Prostate gland (tissue), 2 donors: ENCODE measurements around the gene M6PR. TPM values are rescaled to one million over a fixed set of nuclear protein-coding genes. Genes with fewer than 3 reads are reported as not detected.

Experiments used
- DNase-seq: peaks from one replicate; pipeline ENCODE4 v3.0.0-alpha.2; 2019; ENCODE audit warnings: low spot score
- H3K27ac ChIP-seq, 2 donors: fragments of 200-600 bp; sonication (generic); 2 replicates each; pipeline ENCODE4 v1.5.1; 2017 to 2019
- H3K27me3 ChIP-seq: fragments of 200-600 bp; sonication (generic); replicated peaks from 2 replicates; pipeline ENCODE4 v1.5.1; 2019; ENCODE audit not compliant: insufficient read depth
- H3K36me3 ChIP-seq, 2 donors: fragments of 200-600 bp; sonication (generic); 1 replicate in 1 of 2; 2 replicates in 1 of 2; pipeline versions ENCODE4 v1.5.1 to v1.8.1; 2017 to 2019
- H3K4me1 ChIP-seq: fragments of 200-600 bp; sonication (generic); replicated peaks from 2 replicates; pipeline ENCODE4 v1.5.1; 2019
- H3K4me3 ChIP-seq, 2 donors: fragments of 200-600 bp; sonication (generic); 2 replicates each; pipeline ENCODE4 v1.5.1; 2017 to 2019
- H3K9me3 ChIP-seq: fragments of 200-600 bp; sonication (generic); 2 replicates; pipeline ENCODE4 v1.5.1; 2017
- CTCF ChIP-seq, 4 experiments: fragments of 200-600 bp in 2 of 4; fragments of 450-650 bp in 2 of 4; sonication (generic) in 2 of 4; IDR thresholded peaks; 1 replicate in 3 of 4; 2 replicates in 1 of 4; pipeline ENCODE4 v1.5.1; 2016 to 2019; ENCODE audit warnings: antibody characterized with exemption in 4 of 4, mild to moderate bottlenecking in 2 of 4, moderate library complexity in 2 of 4
- POLR2A ChIP-seq: fragments of 450-650 bp; IDR thresholded peaks from one replicate; pipeline ENCODE4 v1.6.1; 2016; ENCODE audit warnings: antibody characterized with exemption, mild to moderate bottlenecking
- POLR2AphosphoS5 ChIP-seq: sonication (generic); formaldehyde crosslinking; IDR thresholded peaks from one replicate; pipeline ENCODE4 v1.6.1; 2017; ENCODE audit warnings: antibody characterized with exemption
- WGBS: methylation state at CpG from one replicate; pipeline ENCODE4 v1.1.5; 2018; 5-methylcytosine and 5-hydroxymethylcytosine counted together
- intact Hi-C: fragments of 100-400 bp; cut with DNase I; formaldehyde crosslinking; loops from one replicate; pipeline ENCODE4 v1.14.2; 2022
- total RNA-seq, 2 donors: library from RNA; depleted of rRNA; stranded (reverse); fragments of >200 nt; gene quantifications; one replicate each; pipeline ENCODE4 v1.1.0, GENCODE V29; 2016

M6PR gene
- total RNA-seq, 2 donors from 2014 or later: 128 to 141 TPM

- 48% methylated on average over 6 of the region's 6 CpGs for WGBS
- no peak for TF ChIP-seq CTCF (IDR thresholded peaks at IDR 0.05)
- no peak for TF ChIP-seq POLR2AphosphoS5
- TF ChIP-seq POLR2A: no peak
- Histone ChIP-seq H3K27me3 (no peaks in the 10 kb centered on the region), H3K9me3 (no peaks in the 10 kb centered on the region), H3K27ac (no peak overlapping the region), H3K36me3 (no peaks in the 10 kb centered on the region), H3K4me3 (no peak overlapping the region), H3K4me1 (no peaks in the 10 kb centered on the region)
- intact Hi-C loops: no loop called here
- no peak for DNase-seq
Measured at GRCh38 chr12:8991371-8992345, 42.2 kb upstream of the M6PR start.

GRCh38 chr12:8989413-8989812 lies 40.0 kb upstream of the M6PR start, which contains the start of gene KLRG1:
Gene KLRG1 (plus strand): TSS chr12:8989546. CDS start chr12:8989636, 90 bp downstream.
- H3K36me3 ChIP-seq: no peaks in the 10 kb centered on the region

GRCh38 chr12:8987685-8988084 lies 38.2 kb upstream of the M6PR start:
- no peaks in the 10 kb centered on the region for H3K36me3 ChIP-seq
- no peak overlapping the region for H3K4me3 ChIP-seq
- 81% methylated on average over 1 of the region's 1 CpG for WGBS
- H3K9me3 ChIP-seq: no peaks in the 10 kb centered on the region
- H3K27me3 ChIP-seq: no peaks in the 10 kb centered on the region
- no peak for DNase-seq
- no peak overlapping the region for H3K27ac ChIP-seq
- no peaks in the 10 kb centered on the region for H3K4me1 ChIP-seq
- TF ChIP-seq POLR2A: no peak
- TF ChIP-seq CTCF (IDR thresholded peaks at IDR 0.05): no peak
- intact Hi-C loops: no loop called here

More at GRCh38 chr12:8989413-8989812, 40.0 kb upstream of the M6PR start, which contains the start of gene KLRG1:
- no peak for TF ChIP-seq POLR2AphosphoS5
- DNase-seq: no peak
- intact Hi-C loops: no loop called here
- Histone ChIP-seq H3K4me1 (no peaks in the 10 kb centered on the region), H3K9me3 (no peaks in the 10 kb centered on the region), H3K4me3 (no peak within 1 kb of the TSS), H3K27me3 (no peaks in the 10 kb centered on the region), H3K27ac (no peak within 1 kb of the TSS)
- 74% methylated on average over 2 of the region's 2 CpGs for WGBS

- no peaks in the 10 kb centered on the region for H3K36me3 ChIP-seq
- no peak overlapping the region for H3K4me3 ChIP-seq
- TF ChIP-seq CTCF (IDR thresholded peaks at IDR 0.05) (no peak), POLR2A (no peak), POLR2AphosphoS5 (no peak)
- no peaks in the 10 kb centered on the region for H3K4me1 ChIP-seq
- no peaks in the 10 kb centered on the region for H3K9me3 ChIP-seq
- H3K27ac ChIP-seq: no peak overlapping the region
- no peaks in the 10 kb centered on the region for H3K27me3 ChIP-seq
- intact Hi-C loops: no loop called here
- no peak for DNase-seq
Measured at GRCh38 chr12:8987163-8987562, 37.7 kb upstream of the M6PR start.

GRCh38 chr12:8985213-8985754 lies 35.8 kb upstream of the M6PR start:
- Histone ChIP-seq H3K4me1 (no peaks in the 10 kb centered on the region), H3K36me3 (no peaks in the 10 kb centered on the region), H3K27me3 (no peaks in the 10 kb centered on the region), H3K4me3 (no peak overlapping the region), H3K27ac (no peak overlapping the region), H3K9me3 (no peaks in the 10 kb centered on the region)
- TF ChIP-seq POLR2AphosphoS5 (no peak), POLR2A (no peak), CTCF (IDR thresholded peaks at IDR 0.05) (no peak)
- intact Hi-C loops: no loop called here
- no peak for DNase-seq
- WGBS: 94% methylated on average over 1 of the region's 1 CpG
